IPS DF 6.9 (cell line): ENCODE results near the gene VPS35L.

ENCODE experiments used
- DNase-seq: peaks from one replicate; pipeline ENCODE4 v3.0.0-alpha.2; 2013; ENCODE audit warnings: low read depth, low spot score
- H3K27ac ChIP-seq: one replicate; pipeline ENCODE4 v1.5.1; 2013; ENCODE audit warnings: low read length, control low read depth
- H3K27me3 ChIP-seq: 2 replicates; pipeline ENCODE4 v1.6.1; 2013; ENCODE audit warnings: mild to moderate bottlenecking, low read length; ENCODE audit not compliant: control insufficient read depth, insufficient read depth
- H3K36me3 ChIP-seq: 2 replicates; pipeline ENCODE4 v1.6.1; 2013; ENCODE audit warnings: low read length; ENCODE audit not compliant: control insufficient read depth, insufficient read depth
- H3K4me1 ChIP-seq: 2 replicates; pipeline ENCODE4 v1.6.1; 2013; ENCODE audit warnings: low read length; ENCODE audit not compliant: control insufficient read depth, insufficient read depth
- H3K4me3 ChIP-seq: 2 replicates; pipeline ENCODE4 v1.5.1; 2013; ENCODE audit warnings: mild to moderate bottlenecking, low read length
- H3K9me3 ChIP-seq: 2 replicates; pipeline ENCODE4 v1.6.1; 2013; ENCODE audit warnings: low read length, inconsistent platforms; ENCODE audit not compliant: control insufficient read depth, insufficient read depth
- WGBS: extraction: QIAGEN DNeasy Blood & Tissue Kit; methylation state at CpG from one replicate; pipeline ENCODE4 v1.1.7; 2013; ENCODE audit warnings: mixed read lengths, missing lambda C conversion rate; ENCODE audit not compliant: insufficient read length, insufficient coverage; 5-methylcytosine and 5-hydroxymethylcytosine counted together

The VPS35L gene

GRCh38 chr16:19717741-19718623 is 162.5 kb downstream of the VPS35L start, which contains the start of the genes IQCK and KNOP1:
Gene IQCK, plus strand, starts transcription at chr16:19718271. Its CDS starts 36 bp downstream, at chr16:19718307.
Gene KNOP1, minus strand, starts transcription at chr16:19718227. Its CDS starts 3,192 bp downstream, at chr16:19715035.
- H3K27ac ChIP-seq: no peak within 1 kb of the TSS
- H3K4me1 ChIP-seq: no peaks in the 10 kb centered on the region
- peak; percentile 83 for DNase-seq

DNA sequence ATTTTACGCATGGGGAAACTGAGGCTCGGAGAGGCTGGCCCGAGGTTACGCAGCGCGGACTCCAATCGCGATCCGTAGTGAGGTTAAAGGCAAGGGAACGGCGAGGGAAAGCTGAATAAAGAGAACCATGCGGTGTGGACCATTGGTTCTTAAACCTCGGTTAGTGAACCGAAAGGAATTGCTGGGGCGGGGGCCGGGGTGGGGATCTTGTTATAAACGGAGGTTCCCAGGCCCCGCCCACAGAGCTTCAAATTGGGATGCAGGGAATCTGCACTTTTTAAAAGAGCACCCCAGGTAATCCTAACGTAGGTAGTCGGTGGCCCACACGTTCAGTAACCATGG is 163.1 kb downstream of the VPS35L start:
- WGBS: no CpG with 5 or more reads among the region's 21 CpGs
- H3K36me3 ChIP-seq: peaks cover 6% of the 10 kb centered on the region
- no peak for DNase-seq
- H3K27me3 ChIP-seq: no peaks in the 10 kb centered on the region
- H3K4me1 ChIP-seq: no peaks in the 10 kb centered on the region
- no peaks in the 10 kb centered on the region for H3K9me3 ChIP-seq
- H3K4me3 ChIP-seq: peak overlapping the region; percentile 71
- no peak overlapping the region for H3K27ac ChIP-seq

More at GRCh38 chr16:19717741-19718623, 162.5 kb downstream of the VPS35L start, which contains the start of the genes IQCK and KNOP1:
- no peaks in the 10 kb centered on the region for H3K9me3 ChIP-seq
- peaks cover 6% of the 10 kb centered on the region for H3K36me3 ChIP-seq
- no peaks in the 10 kb centered on the region for H3K27me3 ChIP-seq
- no CpG with 5 or more reads among the region's 88 CpGs for WGBS
- H3K4me3 ChIP-seq: peak within 1 kb of the TSS; percentile 71

DNA sequence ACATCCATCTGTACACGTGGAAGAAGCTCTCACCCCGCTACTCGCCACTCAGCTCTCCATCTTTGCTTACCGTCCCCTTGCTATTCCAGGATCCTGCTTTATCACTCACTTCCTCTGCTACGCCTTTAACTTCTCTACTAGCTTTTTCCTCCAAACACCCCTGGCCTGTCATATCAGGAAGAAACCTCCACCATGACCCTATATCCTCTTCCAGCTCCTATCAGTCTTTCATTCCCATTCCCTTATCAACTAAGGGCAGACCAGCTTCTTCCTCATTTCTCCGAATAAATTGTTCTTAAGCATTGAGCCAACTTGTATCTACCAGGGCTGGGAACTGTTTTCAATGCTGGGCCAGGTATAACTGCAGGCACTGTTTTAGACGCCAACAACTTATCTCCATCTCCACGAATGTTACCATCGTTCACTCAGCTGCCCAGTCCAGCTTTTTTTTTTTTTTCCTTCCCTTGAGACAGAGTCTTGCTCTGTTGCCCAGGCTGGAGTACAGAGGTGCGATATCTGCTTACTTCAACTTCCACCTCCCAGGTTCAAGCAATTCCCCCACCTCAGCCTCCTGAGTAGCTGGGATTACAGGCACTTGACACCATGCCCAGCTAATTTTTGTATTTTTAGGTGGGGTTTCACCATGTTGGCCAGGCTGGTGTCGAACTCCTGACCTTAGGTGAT is 166.9 kb downstream of the VPS35L start:
- Histone ChIP-seq H3K9me3 (no peaks in the 10 kb centered on the region), H3K36me3 (no peaks in the 10 kb centered on the region), H3K4me3 (no peak overlapping the region), H3K4me1 (no peaks in the 10 kb centered on the region), H3K27me3 (no peaks in the 10 kb centered on the region), H3K27ac (no peak overlapping the region)
- no CpG with 5 or more reads among the region's 11 CpGs for WGBS
- no peak for DNase-seq

DNA sequence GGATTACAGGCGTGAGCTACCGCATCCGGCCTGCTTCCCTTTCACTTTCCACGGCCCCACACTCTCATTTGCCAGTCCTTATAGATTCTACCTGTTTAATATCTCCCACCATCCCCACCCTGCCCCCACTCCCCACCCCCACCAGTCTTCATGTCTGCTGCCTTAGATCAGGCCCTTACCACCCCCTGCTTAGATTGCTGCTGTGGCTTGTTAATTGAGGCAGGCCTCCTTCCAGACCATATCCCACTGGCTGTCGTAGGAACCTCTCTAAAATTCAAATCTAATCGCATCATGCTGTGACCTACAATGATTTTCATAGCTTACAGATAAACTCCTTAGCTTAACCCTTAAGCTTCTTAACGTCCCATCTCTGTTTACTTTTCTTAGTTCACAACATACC is 167.5 kb downstream of the VPS35L start:
- H3K36me3 ChIP-seq: no peaks in the 10 kb centered on the region
- H3K9me3 ChIP-seq: no peaks in the 10 kb centered on the region
- H3K27me3 ChIP-seq: no peaks in the 10 kb centered on the region
- H3K4me3 ChIP-seq: no peak overlapping the region
- H3K27ac ChIP-seq: no peak overlapping the region
- H3K4me1 ChIP-seq: no peaks in the 10 kb centered on the region
- WGBS: 100% methylated on average over 1 of the region's 7 CpGs
- DNase-seq: no peak

- H3K4me1 ChIP-seq: no peaks in the 10 kb centered on the region
- no CpG with 5 or more reads among the region's 3 CpGs for WGBS
Measured at GRCh38 chr16:19728636-19728965, 173.1 kb downstream of the VPS35L start.

GRCh38 chr16:19733551-19733950 is 178.0 kb downstream of the VPS35L start:
- Histone ChIP-seq H3K36me3 (no peaks in the 10 kb centered on the region), H3K9me3 (no peaks in the 10 kb centered on the region), H3K4me1 (no peaks in the 10 kb centered on the region), H3K4me3 (no peak overlapping the region), H3K27me3 (no peaks in the 10 kb centered on the region), H3K27ac (no peak overlapping the region)
- WGBS: no CpG with 5 or more reads among the region's 6 CpGs
- no peak for DNase-seq

More at GRCh38 chr16:19728636-19728965, 173.1 kb downstream of the VPS35L start:
- DNase-seq: no peak
- Histone ChIP-seq H3K4me3 (no peak overlapping the region), H3K36me3 (no peaks in the 10 kb centered on the region), H3K27me3 (no peaks in the 10 kb centered on the region), H3K9me3 (no peaks in the 10 kb centered on the region), H3K27ac (no peak overlapping the region)

GRCh38 chr16:19735074-19735867 is 179.8 kb downstream of the VPS35L start:
- no peak overlapping the region for H3K27ac ChIP-seq
- no peaks in the 10 kb centered on the region for H3K27me3 ChIP-seq
- no peaks in the 10 kb centered on the region for H3K9me3 ChIP-seq
- DNase-seq: no peak
- no peak overlapping the region for H3K4me3 ChIP-seq
- no CpG with 5 or more reads among the region's 9 CpGs for WGBS
- H3K36me3 ChIP-seq: no peaks in the 10 kb centered on the region
- H3K4me1 ChIP-seq: no peaks in the 10 kb centered on the region

DNA sequence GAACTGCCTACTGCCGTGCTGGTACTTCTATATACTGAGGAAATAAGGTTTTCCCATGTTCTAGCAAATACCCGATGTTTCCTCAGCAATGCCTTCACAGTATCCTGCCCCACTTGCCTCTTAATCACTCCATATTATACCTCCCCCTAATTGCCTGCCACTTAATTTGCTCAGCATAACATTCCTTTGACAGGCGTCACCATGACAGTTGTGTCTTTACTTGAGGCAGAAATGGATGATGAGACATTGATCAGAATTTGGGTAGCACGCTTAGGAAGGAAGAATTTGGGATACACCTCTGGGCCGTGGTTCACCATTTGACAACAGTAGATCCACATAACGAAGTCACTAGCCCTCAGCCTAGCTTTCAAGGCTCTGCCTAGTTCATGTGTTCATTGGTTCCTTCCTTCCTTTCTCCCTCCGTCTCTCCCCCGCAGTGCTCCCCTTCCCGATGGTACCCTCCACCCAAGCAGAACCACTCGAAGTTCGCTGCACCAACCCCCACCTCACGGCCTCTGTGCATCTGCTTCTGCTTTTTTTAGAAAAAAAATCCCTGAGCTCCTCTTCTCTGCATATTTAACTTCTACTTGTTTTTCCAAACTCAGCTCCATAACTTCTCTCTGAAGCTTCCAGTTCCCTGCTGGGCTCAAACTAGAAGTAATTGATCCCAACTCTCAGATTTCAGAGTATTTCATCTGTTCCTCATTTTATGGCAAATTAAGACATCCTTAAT is 182.0 kb downstream of the VPS35L start:
- Histone ChIP-seq H3K9me3 (no peaks in the 10 kb centered on the region), H3K27ac (no peak overlapping the region), H3K4me3 (no peak overlapping the region), H3K36me3 (no peaks in the 10 kb centered on the region), H3K4me1 (no peaks in the 10 kb centered on the region), H3K27me3 (no peaks in the 10 kb centered on the region)
- DNase-seq: no peak
- no CpG with 5 or more reads among the region's 12 CpGs for WGBS

DNA sequence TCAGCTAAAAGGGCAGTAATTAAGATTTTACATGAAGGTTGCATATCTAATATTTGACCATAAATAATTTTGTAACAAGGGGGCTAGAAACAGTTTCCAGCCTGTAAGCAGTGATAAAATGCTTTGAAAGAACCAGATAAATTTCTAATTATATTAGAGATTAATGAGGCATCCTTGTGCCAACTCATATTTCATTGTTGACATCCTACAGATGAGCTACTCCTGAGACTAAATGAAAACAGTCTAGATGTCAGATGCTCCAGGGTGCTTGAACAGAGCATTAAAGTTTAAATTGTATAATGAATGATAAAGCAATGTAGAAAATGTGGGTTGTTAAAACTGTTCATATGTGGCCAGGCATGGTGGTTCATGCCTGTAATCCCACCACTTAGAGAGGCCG is 185.9 kb downstream of the VPS35L start:
- no peaks in the 10 kb centered on the region for H3K4me1 ChIP-seq
- H3K27ac ChIP-seq: no peak overlapping the region
- no peaks in the 10 kb centered on the region for H3K36me3 ChIP-seq
- H3K4me3 ChIP-seq: no peak overlapping the region
- WGBS: no CpG with 5 or more reads among the region's 1 CpG
- DNase-seq: no peak
- H3K9me3 ChIP-seq: no peaks in the 10 kb centered on the region
- no peaks in the 10 kb centered on the region for H3K27me3 ChIP-seq

DNA sequence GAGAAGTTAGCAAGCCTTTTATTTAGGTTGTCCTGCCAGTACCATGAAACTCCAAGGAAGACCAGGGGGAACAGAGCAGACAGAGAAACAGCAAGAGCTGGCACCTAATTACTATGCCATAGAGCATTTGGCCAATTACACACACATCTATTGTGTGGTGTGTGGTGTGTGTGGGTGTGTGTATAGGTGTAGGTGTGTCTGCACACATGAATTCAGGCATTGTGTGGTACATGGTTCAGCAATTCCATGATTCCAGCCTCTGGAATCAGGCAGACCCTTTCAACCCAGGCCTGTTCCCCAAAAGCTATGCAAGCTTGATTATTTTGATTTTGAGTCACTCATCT is 188.3 kb downstream of the VPS35L start:
- Histone ChIP-seq H3K36me3 (no peaks in the 10 kb centered on the region), H3K27ac (no peak overlapping the region), H3K4me3 (no peak overlapping the region), H3K27me3 (no peaks in the 10 kb centered on the region), H3K9me3 (no peaks in the 10 kb centered on the region), H3K4me1 (no peaks in the 10 kb centered on the region)
- DNase-seq: no peak
